ENCODE results near the gene VGLL4.

The VGLL4 gene

DNA sequence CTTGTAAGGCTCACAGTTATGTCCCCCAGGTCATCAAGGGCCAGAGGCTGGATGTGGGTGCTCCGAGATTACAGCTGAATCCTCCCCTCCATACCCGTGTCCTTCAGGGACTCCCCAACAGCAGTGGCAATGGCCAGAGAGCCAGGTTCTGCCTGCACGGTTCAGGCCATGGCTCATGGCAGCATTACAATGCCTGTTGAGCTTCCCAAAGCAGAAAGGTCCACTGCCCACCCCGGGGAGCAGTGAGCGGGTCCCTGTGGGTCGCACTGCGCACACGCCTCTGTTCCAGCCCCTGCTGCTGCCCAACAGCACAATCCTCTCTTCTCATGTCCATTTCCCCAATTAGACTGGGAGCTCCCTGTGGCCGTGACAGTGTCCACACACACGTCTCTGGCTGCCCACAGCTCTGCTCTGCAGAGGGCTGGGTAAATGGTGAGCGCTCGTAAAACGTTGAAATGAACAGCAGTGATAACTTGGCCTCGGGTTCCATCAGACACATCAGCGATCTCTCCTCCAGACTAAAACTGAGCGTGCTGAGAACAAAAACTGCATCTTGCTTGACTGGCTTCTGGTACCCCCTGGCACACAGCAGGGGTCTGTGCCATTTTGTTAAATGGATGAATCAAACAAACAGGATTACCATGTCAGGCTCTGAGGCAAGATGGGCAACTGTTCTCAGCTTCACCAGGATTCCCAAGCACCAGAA, 80.4 kb downstream of the VGLL4 start:
- DNase-seq: no peak

DNA sequence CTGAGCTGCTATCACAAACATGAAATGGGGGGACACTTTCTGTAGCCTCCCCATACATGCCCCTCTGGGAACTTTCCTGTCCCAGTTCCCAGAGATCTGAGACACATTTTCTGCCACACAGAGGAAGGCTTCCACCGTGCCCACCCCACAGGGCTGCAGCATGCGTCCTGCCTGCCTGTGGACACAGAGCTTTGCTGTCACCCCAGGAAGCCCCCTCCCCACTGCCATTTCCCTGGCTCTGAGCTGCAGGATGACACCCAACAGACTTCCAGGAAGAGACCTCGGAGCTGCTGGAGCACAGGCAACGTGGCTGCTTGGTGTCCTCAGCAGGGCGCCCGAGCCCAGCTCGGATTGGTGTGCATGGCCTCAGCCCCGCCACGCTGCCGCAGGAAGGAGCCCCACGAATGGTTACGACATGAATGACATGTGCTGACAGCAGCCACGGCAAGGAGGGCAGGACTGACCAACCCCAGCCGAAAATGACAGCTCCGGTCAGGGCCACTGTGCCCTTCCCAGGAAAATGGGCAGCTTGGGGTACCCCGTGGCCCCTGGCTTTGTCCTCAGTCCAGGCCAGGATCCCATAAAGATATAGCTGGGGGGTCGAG, 81.3 kb downstream of the VGLL4 start:
- DNase-seq: no peak

DNA sequence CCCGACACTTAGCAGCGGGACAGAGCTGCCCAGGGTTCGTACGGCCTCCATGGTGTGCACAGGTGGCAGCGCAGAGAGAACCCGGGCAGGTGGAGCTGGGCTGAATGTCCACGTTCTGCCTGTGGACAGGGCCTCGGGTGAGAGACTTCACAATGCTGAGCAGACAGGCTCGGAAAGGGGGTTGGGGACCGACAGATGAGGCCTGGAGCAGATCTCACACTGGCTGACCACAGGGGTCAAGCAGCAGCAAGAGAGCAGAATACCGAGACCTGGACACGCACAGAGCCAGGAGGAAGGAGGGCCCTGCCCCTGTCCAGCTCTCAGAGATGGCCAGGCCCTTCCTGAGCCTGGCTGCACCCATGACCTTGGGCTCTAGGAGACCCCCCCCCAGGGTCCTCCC, 83.0 kb downstream of the VGLL4 start:
- no peak for DNase-seq

DNA sequence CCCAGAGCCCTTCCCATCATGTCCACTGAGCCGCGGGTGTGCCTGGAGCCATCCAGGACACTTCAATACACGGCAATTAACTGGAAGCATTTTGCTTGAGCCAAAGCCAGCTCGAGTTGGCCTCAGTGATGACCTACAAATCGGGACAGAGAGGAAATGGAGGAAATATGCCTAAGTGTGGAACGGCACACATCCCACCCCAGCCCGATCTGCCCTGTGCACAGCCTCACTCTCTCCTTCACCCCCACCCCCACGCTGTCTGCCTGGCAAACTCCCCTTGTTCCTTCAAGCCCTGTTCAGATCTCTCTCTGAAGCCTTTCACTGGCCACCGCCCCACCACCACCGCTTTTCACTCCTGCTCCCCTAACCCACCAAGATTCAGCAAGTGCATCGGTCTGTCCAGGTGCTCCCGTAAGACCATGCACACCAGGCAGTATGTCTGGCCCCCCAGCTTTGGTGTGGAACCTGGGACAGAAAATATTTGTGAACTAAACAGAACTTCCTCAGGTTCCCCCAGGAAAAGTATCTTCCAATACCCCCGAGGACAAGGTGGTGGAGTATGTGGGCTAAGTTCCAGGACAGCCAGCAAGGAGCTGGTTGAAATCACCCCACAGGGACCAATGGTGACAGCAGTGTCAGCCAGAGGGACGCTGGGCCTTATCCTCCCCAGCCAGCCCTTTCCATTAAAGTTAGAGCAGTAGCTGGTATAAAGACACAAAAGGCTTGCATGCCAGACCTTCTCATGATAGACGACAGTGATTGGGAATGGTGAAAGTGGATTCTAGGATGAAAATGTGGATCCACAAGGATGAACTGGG, 83.7 kb downstream of the VGLL4 start:
- no peak for DNase-seq

DNA sequence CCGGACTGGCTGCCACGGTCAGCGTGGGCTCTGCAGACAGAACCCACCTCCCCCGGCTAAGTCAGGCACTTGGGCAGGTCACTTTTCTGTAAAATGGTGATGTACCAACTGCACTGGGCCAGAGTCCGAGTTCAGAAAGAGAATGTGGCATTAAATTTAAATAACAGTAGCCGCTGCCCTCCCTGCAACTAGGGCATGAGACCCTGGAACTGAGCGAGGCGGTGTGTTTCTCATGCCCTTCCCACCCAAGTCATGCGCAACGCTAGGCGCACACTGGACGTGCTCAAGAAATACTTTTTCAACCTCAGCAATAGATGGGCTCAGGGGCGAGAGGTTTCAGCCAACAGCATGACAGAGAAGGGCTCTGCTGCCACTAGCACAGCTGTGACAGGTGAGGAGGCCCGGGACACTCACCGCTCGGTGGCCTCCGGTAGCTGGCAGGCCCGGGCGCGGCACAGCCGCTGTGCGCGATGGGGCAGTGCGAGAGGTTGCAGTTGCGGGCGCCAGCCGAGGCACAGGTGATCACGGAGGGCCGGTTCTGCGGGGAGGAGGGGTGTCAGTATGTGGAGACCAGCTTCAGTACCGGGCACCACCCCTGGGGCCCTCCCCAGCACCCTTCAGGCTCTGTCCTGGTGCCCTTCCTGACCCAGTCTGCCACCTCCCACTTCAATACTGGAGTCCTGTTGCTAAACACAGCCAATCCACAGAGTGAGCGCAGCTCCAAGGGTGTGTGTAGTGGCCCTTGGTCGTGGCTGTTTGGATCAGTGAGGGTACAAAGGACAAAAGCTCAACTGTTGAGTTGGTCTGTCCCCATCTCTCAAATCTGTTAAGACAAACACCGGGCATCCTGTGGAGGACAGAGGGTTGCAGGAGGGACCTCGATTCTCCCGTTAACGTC, 84.5 kb downstream of the VGLL4 start:
- DNase-seq: no peak

DNA sequence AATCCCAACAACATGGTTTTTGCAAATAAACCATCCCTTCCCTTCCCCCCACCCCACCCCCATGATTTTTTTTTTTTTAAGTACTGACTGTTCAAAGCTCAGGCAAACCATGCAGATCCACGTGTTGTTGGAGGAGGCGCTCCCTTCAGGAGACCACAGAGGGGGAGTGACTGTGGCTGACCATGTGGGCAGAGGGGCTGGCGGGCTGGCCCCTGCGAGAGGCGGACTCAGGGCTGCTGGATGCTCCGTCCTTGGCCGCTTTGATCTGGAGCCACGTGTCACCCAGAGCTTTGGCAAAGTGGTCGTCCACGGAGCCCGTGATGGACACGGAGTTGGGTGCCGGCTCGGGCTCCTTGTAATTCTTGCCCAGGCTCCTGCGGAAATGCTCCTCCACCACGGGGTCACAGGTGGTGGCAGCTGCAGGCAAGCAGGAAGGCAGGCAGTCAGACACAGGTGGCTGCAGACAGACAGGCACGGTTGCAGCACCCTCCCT, 85.3 kb downstream of the VGLL4 start:
- DNase-seq: no peak

DNA sequence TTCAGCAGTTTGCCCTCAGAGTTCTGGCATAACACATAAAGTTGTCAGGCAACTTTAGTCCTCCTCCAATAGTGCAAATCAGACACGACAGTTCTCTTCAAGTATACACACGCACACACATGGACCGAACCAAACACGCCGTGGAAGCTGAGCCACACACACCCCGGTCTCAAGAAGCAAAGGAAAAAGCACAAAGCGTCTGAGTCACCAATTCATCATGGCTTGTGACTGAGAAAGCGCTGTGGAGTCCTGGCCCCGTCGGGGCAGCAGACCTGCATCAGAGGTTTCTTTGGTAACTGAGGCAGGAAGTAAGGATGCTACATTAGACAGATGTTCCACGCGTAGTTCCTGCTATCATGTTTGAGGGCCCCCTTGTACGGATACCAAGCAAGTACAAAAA, 85.7 kb downstream of the VGLL4 start:
- DNase-seq: no peak

DNA sequence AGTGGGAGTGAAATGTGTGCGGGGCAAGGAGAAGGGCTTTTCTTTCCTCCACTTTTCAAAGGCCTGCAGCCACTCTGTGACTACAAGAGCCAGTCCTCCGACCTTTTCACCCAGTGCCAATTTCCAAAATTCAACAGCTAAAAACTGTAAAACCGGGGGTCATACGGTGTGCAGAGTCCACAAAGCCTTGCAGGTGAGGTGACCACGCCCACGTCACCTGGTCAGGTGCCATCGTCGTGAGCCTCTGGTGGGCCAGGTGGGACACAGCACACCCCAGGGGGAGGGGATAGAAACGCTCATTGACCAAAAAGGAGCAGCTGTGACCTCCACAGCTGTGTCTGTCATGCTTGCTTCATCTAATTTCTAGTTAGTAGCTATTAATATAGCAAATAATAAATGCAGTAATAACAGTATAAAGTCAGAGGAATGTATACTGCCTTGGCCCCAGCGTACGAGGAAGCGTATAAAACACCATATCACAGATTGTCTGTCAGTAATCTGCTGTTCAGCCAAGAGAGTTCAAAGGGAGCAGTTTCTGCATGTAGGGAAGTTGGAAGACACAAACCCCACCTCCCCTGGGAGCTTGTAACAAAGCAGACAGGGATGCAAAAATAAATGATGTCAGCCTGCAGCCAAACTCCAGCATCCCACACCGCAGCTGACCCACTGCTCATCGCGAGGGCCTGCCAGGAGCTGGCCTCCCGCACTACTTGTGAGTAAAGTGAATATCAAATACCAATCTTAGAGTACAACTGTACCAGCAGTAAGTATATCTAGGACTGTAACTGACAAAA, 86.7 kb downstream of the VGLL4 start:
- no peak for DNase-seq

DNA sequence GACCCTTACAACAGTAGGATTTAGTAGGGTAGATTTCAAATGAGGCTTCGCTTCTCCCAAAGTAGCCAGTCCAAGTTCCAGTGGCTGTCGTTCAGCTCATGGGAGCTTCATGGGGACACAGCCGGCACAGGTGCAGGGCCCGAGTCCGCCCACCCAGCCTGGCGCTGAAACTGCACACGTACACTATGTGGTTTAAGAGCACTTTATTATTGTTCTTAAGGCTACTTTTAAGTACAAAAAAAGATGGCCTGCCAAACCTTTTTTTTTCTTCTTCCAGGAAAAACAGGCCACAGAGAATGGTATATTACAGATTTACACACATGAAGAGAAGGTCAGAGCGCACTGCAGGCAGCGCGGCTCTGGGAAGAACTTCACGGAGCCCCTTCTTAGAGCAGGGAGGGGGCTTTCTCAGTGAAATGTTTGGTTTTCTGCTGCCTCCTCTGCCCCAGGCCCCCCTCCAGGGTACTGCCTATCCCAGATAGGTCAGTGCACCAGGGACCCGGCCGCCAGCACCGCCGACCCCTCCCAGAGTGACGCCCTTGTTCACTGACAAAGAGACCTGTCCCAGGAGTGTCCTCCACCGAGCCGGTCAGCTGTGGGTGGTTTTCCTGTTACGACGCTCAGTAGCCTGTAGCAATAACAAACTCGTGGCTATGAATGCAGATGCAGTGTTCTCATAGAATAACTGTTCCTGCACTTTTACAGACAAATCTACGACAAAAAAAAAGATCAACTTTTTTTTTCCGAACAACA, 87.7 kb downstream of the VGLL4 start:
- DNase-seq: no peak

DNA sequence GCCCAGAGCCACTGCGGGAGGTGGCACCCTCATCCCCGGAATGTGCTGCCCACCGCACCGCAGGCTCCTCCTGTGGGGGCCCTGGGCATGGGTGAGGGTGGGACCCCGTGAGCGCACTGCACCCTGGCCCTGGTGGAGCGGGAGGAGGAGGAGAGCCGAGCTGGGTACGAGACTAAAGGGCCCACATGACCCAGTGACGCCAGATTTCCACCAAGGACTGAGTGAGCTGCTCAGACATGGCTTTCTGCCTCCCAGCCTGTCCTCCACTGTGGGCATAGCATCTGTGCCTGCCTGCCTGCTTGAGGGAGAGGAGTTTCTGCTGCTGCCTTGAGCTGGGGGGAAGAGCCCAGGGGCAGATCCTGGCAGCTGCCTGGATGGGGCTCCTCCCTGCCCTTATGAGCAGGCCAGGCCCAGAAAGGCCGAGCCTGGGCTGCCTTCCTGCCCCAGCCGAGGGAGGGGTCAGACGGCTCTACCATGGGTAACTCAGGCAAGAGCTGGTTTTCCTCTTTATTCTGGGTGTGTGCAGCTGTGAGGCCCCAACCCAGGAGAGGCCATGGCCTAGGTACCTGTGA, 88.4 kb downstream of the VGLL4 start:
- no peak for DNase-seq

DNA sequence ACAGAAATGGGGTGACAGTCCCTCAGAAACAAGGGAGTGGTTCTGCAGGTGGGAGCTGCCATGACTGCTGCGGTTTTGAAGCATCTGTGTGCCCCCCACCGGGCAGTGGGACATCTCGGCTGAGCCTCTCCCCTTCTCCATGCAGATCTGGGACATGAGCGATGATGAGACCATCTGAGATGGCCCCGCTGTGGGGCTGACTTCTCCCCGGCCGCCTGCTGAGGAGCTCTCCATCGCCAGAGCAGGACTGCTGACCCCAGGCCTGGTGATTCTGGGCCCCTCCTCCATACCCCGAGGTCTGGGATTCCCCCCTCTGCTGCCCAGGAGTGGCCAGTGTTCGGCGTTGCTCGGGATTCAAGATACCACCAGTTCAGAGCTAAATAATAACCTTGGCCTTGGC, 89.0 kb downstream of the VGLL4 start:
- no peak for DNase-seq

DNA sequence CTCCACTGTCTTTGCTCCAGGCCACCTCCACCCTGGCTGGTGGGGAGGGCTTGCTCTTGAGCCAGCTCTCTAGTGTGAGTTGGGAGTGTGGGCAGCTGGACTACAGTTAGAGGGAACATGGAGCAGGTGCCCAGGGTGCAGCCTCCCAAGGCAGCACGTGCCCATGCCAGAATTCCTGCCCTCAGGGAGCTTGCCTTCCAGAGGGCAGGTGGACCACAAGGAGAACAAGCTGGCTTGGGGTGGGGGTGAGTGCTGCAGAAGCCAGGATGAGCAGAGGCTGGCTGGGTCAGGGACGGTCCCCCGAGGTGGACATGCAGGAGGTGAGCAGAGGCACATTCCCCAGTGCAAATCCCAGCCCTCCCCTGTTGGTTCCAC, 89.5 kb downstream of the VGLL4 start:
- DNase-seq: no peak

DNA sequence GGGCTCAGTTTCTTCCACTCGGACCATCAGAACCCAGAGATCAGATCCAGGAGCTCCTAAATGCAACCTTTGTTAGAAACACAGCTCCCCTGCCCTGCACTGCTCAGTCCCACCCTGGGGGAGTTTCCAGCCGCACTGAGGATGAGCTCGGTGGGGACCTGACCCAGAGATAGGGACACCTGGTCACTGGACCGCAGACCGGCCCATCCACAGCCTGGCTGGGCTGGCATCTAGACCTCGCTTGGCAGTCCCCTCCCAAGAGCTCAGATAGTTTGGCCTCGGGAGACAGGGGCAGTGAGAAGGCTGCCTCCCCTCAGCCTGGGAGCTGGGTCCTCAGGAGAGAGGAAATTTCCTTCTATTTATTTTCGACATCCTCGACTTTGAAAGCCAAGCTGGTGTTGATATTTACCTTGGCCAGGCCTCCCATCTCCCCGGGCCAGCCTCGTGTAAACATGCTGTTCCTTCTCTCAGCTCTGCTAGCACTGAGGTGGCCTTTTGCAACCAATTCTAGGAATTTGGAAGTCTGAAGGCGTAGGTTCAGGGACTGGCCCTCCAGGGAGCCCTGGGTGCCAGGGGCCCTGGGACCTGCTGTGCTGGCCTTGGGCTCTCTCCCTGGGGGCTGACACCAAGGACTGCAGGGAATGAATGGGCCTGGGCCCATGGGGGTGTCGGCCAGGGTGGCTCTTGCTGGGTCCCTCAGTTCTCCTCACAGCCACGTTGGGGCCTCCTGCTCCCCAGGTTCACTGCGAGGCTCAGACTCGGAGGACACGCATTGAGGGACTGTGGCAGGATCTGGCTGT, 90.1 kb downstream of the VGLL4 start:
- no peak for DNase-seq

DNA sequence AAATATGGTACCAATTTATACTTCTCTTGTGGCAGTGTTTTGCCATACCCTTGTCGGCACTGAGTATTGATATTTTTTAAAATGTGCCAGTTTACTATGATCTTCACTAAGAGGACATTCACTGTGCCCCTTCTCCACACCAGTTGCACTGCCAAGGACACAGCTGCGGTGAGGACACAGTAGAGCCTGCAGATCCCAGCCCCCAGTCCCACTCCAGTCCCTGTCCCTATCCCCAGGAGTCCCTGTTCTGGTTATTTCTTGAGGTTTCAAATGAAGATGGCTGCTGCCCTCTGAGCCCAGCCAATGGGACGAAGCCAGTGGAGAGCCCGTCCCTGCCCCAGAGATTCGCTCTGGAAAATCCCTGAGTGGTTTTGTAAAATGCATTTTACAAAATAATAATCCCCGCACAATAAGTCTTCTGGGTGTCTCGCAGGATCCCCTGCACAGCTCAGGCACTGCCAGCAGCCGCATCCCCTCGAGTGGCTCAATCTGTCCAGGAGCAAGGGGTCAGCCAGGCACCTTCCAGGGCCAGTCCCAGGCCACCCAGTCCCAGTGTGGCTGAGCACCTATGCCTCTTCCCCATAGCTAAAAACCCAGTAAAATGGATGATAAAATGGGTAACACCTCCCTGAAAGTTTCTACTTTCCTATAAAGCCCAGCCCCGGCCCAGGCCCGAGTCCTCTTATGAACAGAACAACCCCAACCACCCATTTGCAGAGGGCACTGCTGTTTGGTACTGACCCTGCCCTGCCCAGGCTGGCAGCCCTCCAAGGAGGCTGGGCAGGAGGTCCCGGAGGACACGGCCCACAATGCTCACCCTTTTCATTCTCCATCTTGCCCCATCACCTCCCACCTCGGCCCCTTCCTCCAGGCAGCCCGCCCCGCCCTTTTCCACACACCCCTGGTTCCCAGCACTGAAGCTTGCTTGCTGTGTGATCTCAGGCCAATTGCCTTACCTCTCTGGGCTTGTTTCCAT, 91.1 kb downstream of the VGLL4 start:
- no peak for DNase-seq

DNA sequence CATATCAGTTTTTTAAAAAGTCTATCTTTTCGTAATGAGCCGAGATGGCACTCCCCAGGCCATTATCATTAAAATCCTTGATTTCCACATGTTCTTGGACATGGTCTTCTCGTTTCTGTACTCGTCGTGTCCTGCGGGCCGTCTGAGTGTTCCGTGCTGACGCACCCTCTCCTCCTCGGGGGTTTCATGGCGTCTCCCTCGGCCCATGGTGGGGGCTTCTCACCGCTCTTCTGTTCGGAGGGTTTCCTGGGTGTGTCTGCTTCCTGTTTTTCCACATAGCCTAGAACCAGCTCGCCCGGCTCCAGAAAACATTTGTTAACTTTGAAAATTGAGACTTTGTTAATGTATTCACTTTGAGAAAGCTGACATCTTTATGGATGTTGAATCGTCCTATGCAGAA, 92.7 kb downstream of the VGLL4 start:
- DNase-seq: no peak

DNA sequence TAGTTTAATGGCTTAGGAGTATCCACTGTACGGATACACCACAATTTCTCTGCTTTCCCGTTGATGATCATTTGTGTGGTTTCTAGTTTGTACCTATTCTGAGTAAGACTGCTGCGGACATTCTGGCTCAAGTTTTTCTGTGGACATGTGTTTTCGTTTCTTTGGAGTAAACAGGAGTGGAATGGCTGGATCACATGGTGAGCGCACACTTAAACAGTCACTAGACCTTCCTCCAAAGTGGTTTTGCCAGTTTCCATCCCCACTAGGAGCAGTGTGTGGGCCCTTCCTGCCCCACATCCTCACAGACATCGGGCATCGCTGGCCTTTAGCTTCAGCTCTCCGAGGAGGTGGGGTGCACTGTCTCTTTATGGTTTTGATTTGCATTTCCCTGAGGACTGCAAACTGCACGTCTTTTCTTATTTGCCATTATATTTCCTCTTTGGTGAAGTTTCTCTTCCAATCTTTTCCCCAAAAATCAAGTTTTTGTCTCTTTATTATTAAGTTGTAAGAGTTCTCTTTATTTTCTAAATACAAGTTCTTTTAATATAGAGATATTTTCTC, 94.1 kb downstream of the VGLL4 start:
- no peak for DNase-seq

DNA sequence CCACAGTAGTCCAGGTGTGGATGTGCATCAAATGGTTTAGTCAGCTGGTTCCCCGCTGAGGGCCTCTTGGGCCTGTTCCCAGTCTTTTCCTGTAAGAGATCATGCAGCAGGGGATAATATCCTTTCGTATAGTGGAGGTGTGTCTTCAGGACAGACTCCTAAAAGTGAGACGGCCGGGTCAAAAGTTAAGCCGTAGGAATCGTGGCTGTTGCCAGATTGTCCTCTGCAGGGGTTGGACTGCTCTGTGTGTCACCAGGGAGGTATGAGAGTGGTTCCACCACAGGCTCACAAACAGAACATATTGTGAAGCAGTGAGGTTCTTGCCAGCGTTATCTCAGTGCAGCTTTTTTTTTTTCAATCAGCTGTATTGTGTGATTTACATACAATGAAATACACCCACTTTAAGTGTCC, 95.0 kb downstream of the VGLL4 start:
- no peak for DNase-seq

DNA sequence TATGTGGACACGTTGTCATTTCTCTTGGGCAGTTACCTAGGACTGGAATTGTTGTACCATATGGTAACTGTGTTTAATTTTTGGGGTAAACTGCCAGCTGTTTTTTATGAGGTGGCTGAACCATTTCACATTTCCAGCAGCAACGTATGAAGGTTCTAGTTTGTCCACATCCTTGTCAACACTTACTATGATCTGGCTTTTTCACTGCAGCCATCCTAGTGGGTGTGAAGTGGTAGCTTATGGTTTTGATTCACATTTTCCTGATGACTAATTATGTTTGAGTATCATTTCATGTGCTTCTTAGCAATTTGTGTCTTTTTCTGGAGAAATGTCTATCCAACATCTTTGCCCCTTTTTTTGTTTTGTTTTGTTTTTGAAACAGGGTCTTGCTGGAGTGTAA, 96.2 kb downstream of the VGLL4 start:
- no peak for DNase-seq

Measured in stimulated activated CD8-positive, alpha-beta memory T cell treated with anti-CD3 and anti-CD28 coated beads, Interleukin-4, amount 100 ng/mL, for 48 hours (primary cell).